ENCODE measurements around the gene AKT1S1. TPM values are rescaled to one million over a fixed set of nuclear protein-coding genes. Genes with fewer than 3 reads are reported as not detected.

The AKT1S1 gene
- total and polyA plus RNA-seq, 2 donors from 2014 or later = 33.7 to 47.2 TPM

DNA sequence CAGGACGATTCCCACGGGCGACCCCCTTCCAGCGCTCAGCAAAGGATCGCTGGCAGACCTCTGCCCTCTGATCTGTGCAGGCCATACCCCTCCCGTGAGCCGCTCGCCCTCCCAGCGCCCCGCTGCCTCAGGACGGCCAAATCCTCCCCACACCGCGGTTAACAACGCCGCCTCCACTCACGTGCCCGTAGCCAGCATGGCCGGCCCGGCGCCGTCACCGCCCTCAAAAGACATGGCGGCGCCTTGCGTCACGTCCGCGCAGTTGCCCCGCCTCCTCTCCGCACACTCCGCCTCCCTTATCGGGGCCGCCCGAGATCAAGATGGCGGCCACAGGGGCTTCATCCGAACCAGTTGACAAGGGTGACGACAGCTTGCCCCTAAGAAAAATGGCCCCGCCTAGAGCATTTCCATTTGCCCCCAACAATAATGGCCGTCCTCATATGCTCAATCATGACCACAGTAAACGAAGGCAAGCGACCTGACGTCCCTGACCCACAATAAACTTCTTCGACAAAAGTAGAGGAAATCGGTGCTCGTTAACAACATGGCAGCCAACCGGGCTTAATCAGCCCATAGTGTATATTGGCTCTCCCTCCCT is 634 bp downstream of the AKT1S1 start:
- peaks cover 0 to 18% (median 14%) of the 10 kb centered on the region in 3 donors for H3K4me1 ChIP-seq (ENCODE audit: control insufficient read depth in 2 of 3, insufficient read depth in 2 of 3, low read depth in 1 of 3, low read length in 3 of 3)
- peak; percentile 98 for FAIRE-seq
- intact Hi-C loops (cut with DNase I) = no loop called here

DNA sequence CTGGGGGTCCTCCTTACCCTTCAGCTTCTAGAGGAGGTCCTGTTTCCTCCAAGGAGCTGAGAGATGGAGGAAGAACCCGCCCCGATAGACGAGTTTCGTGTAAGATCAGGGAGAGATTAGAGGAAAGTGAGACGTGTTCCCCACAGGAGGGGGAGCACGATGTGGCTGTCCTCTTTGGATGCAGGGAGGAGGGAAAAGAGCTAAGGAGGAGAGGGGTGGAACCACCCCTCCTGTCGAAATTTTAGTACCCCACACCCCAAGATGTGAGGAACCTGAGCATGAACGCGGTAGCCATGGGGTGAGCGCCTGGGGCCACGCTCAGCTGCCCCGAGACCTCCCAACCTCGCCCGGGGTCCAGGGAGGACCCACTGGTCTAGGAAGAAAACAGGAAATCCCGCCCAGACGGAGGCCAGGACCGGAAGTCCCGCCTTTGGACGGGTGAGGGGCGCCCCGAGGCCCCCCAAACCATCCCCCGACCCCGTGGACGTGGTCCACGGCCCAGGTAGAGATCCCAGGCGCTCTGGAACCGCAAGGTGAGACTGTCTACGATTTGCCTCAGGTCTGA is 1.2 kb downstream of the AKT1S1 start:
- peaks cover 0 to 18% (median 14%) of the 10 kb centered on the region in 3 donors for H3K4me1 ChIP-seq (ENCODE audit: control insufficient read depth in 2 of 3, insufficient read depth in 2 of 3, low read depth in 1 of 3, low read length in 3 of 3)
- FAIRE-seq (no peak), DNase-seq (peak; percentile 70 to 93 (median 88))
- TF ChIP-seq, protein P1, sequence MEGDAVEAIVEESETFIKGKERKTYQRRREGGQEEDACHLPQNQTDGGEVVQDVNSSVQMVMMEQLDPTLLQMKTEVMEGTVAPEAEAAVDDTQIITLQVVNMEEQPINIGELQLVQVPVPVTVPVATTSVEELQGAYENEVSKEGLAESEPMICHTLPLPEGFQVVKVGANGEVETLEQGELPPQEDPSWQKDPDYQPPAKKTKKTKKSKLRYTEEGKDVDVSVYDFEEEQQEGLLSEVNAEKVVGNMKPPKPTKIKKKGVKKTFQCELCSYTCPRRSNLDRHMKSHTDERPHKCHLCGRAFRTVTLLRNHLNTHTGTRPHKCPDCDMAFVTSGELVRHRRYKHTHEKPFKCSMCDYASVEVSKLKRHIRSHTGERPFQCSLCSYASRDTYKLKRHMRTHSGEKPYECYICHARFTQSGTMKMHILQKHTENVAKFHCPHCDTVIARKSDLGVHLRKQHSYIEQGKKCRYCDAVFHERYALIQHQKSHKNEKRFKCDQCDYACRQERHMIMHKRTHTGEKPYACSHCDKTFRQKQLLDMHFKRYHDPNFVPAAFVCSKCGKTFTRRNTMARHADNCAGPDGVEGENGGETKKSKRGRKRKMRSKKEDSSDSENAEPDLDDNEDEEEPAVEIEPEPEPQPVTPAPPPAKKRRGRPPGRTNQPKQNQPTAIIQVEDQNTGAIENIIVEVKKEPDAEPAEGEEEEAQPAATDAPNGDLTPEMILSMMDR (IDR thresholded peaks at IDR 0.05; ENCODE audit: borderline replicate concordance, extremely low read depth, insufficient read depth) = no peak
- peak overlapping the region; percentile 91 to 98 (median 92) for H3K9ac ChIP-seq (ENCODE audit: low read length in 3 of 3)
- H3K4me3 ChIP-seq (ENCODE audit: low read length in 3 of 3) = peak overlapping the region; percentile 91 to 99 (median 94)
- H3K9me3 ChIP-seq (ENCODE audit: control insufficient read depth in 2 of 3, insufficient read depth in 1 of 3, low read length in 3 of 3) = no peaks in the 10 kb centered on the region
- H3K27ac ChIP-seq (ENCODE audit: low read depth in 2 of 2, low read length in 2 of 2) = peak overlapping the region; percentile 99 to 100
- intact Hi-C loops (cut with DNase I) = no loop called here
- H3K27me3 ChIP-seq (ENCODE audit: control insufficient read depth, insufficient read depth, low read length) = no peaks in the 10 kb centered on the region
- peaks cover 3 to 25% (median 8%) of the 10 kb centered on the region in 3 donors for H3K36me3 ChIP-seq (ENCODE audit: control insufficient read depth in 2 of 3, insufficient read depth in 3 of 3, low read length in 3 of 3)

More for the DNA sequence above, 634 bp downstream of the AKT1S1 start:
- Histone ChIP-seq H3K27me3 (ENCODE audit: control insufficient read depth, insufficient read depth, low read length) (no peaks in the 10 kb centered on the region), H3K9me3 (ENCODE audit: control insufficient read depth in 2 of 3, insufficient read depth in 1 of 3, low read length in 3 of 3) (no peaks in the 10 kb centered on the region), H3K36me3 (ENCODE audit: control insufficient read depth in 2 of 3, insufficient read depth in 3 of 3, low read length in 3 of 3) (peaks cover 3 to 28% (median 14%) of the 10 kb centered on the region in 3 donors), H3K4me3 (ENCODE audit: low read length in 3 of 3) (peak overlapping the region; percentile 91 to 99 (median 97)), H3K27ac (ENCODE audit: low read depth in 2 of 2, low read length in 2 of 2) (peak overlapping the region; percentile 99 to 100), H3K9ac (ENCODE audit: low read length in 3 of 3) (peak overlapping the region; percentile 91 to 99 (median 98))
- TF ChIP-seq, protein P1 (IDR thresholded peaks at IDR 0.05; ENCODE audit: borderline replicate concordance, extremely low read depth, insufficient read depth) = no peak
- peak; percentile 99 to 100 (median 99) for DNase-seq

DNA sequence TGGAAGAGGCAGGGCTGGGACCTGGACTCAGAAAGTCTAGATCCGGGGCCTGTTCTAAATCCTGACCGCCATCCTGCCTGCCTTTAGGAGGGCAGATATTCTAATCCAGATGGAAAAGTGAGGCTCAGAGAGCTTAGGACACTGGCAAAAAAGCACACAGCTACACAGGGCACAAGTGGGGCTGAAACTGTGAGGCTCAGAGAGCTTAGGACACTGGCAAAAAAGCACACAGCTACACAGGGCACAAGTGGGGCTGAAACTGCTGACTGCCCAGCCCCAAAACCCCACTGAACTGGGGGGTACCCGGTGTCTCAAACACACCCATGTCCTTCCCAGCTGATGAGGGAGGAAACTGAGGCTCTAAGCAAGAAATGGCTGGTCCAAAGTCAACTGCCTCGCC is 2.0 kb downstream of the AKT1S1 start:
- Histone ChIP-seq H3K9me3 (ENCODE audit: control insufficient read depth in 2 of 3, insufficient read depth in 1 of 3, low read length in 3 of 3) (no peaks in the 10 kb centered on the region), H3K36me3 (ENCODE audit: control insufficient read depth in 2 of 3, insufficient read depth in 3 of 3, low read length in 3 of 3) (peaks cover under 1 to 21% (median 2%) of the 10 kb centered on the region in 3 donors), H3K27me3 (ENCODE audit: control insufficient read depth, insufficient read depth, low read length) (no peaks in the 10 kb centered on the region), H3K9ac (ENCODE audit: low read length in 3 of 3) (peak overlapping the region in 1 of 3 donors; percentile 91), H3K4me1 (ENCODE audit: control insufficient read depth in 2 of 3, insufficient read depth in 2 of 3, low read depth in 1 of 3, low read length in 3 of 3) (peaks cover 1 to 25% (median 19%) of the 10 kb centered on the region in 3 donors), H3K27ac (ENCODE audit: low read depth in 2 of 2, low read length in 2 of 2) (peak overlapping the region in 1 of 2 donors; percentile 100), H3K4me3 (ENCODE audit: low read length in 3 of 3) (peak overlapping the region in 2 of 3 donors; percentile 91 to 94)
- TF ChIP-seq, protein P1 (IDR thresholded peaks at IDR 0.05; ENCODE audit: borderline replicate concordance, extremely low read depth, insufficient read depth) = no peak
- no peak for FAIRE-seq
- DNase-seq = no peak
- intact Hi-C loops (cut with DNase I) = no loop called here

Measured in kidney (tissue), 14 donors.